Measurements from ENCODE around the gene LRRC39. TPM values are rescaled to one million over a fixed set of nuclear protein-coding genes. Genes with fewer than 3 reads are reported as not detected.

Gene LRRC39
- total RNA-seq, 1 donor from 2014 or later, result 0.58 TPM

DNA sequence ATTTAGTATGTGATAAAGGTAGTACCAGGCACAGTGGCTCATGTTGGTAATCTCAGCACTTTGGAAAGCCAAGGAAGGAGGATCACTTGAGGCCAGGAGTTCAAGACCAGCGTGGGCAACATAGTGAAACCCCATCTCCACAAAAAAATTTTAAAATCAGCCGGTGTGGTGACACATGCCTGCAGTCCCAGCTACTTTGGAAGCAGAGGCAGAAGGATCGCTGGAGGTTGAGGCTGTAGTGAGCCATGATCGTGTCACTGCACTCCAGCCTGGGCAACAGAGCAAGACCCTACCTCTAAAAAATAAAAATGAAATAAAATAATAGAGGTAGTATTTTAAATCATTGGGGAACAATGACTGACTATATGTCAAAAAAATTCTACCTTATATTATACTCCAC, 62.5 kb downstream of the LRRC39 start:
- Histone ChIP-seq H3K9me3 (no peaks in the 10 kb centered on the region), H3K4me3 (no peak overlapping the region), H3K27me3 (no peaks in the 10 kb centered on the region), H3K36me3 (peaks cover 14% of the 10 kb centered on the region), H3K4me1 (no peaks in the 10 kb centered on the region), H3K27ac (no peak overlapping the region)
- no peak for ATAC-seq
- TF ChIP-seq CTCF (IDR thresholded peaks at IDR 0.05), result no peak
- no peak for DNase-seq
- intact Hi-C loops (cut with DNase I), result no loop called here

DNA sequence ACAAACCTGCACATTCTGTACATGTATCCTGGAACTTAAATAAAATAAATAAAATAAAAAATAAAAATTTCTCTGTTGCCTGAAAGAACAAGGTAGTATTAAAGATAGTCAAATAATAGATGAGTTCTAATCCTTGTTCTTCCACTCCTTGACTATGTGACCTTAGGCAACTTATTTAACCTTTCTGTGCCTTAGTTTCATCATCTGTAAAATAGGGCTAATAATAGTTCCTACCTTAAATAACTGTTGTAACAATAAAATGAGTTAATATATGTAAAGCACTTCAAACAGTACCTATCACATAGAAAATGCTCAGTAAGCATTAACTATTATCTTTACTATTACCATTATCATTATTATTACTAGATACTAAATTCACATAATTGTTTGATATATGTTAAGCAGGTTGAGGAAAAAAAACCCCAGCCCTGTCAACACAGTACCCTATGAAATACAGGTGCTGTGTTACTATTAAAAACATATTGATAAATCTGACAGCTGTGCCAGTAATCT, 68.4 kb downstream of the LRRC39 start:
- H3K9me3 ChIP-seq, result no peaks in the 10 kb centered on the region
- no peaks in the 10 kb centered on the region for H3K4me1 ChIP-seq
- H3K36me3 ChIP-seq, result peaks cover 16% of the 10 kb centered on the region
- no peak overlapping the region for H3K4me3 ChIP-seq
- H3K27me3 ChIP-seq, result no peaks in the 10 kb centered on the region
- ATAC-seq (no peak), DNase-seq (no peak)
- intact Hi-C loops (cut with DNase I), result no loop called here
- TF ChIP-seq CTCF (IDR thresholded peaks at IDR 0.05), result no peak
- no peak overlapping the region for H3K27ac ChIP-seq

DNA sequence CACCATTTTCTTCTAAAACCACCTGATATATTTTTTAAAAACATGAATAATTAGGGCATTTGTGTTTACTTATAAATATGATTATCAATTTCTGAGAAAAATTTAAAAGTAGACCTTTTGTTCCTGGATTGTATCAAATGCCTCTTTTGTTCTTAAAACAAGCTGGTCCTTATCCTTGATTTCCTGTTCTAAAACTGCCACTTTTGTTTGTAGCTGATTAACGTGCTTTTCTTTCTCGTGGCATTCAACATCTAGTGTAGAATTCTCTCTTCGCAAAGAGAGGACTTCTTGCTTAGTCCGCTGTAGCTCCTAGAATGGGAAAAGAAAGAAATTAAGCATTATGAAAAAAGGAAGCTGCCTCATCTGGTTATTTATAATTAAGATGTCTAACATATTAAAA, 70.4 kb downstream of the LRRC39 start:
- H3K9me3 ChIP-seq, result no peaks in the 10 kb centered on the region
- H3K4me1 ChIP-seq, result no peaks in the 10 kb centered on the region
- ATAC-seq (no peak), DNase-seq (no peak)
- no peaks in the 10 kb centered on the region for H3K27me3 ChIP-seq
- TF ChIP-seq CTCF (IDR thresholded peaks at IDR 0.05), result no peak
- no peak overlapping the region for H3K27ac ChIP-seq
- no peak overlapping the region for H3K4me3 ChIP-seq
- intact Hi-C loops (cut with DNase I), result no loop called here
- H3K36me3 ChIP-seq, result peaks cover 20% of the 10 kb centered on the region

- Histone ChIP-seq H3K4me3 (no peak overlapping the region), H3K36me3 (peaks cover 19% of the 10 kb centered on the region), H3K27ac (no peak overlapping the region), H3K9me3 (no peaks in the 10 kb centered on the region), H3K27me3 (no peaks in the 10 kb centered on the region), H3K4me1 (no peaks in the 10 kb centered on the region)
- intact Hi-C loops (cut with DNase I), result no loop called here
- DNase-seq (no peak), ATAC-seq (no peak)
- TF ChIP-seq CTCF (IDR thresholded peaks at IDR 0.05), result no peak
Observed at GRCh38 chr1:100101564-100101963, 76.5 kb downstream of the LRRC39 start.

DNA sequence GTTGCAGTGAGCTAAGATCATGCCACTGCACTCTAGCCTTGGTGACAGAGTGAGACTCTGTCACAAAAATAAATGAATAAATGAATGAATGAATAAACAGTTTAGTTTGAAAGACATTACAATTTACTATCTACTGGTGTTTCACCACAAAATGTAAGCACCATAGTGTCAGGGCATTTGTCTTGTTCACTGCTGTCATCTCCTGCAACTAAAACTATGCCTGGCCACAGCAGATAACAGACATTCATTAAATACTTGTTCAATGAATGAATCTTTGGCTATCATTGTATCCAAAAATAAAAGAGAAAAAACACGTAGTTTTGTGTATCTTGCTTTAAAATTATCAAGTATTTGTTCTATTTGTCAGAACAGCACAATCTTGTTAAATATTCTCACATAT, 77.9 kb downstream of the LRRC39 start:
- no peaks in the 10 kb centered on the region for H3K27me3 ChIP-seq
- TF ChIP-seq CTCF (IDR thresholded peaks at IDR 0.05), result no peak
- H3K27ac ChIP-seq, result no peak overlapping the region
- no peaks in the 10 kb centered on the region for H3K4me1 ChIP-seq
- DNase-seq (no peak), ATAC-seq (no peak)
- peaks cover 14% of the 10 kb centered on the region for H3K36me3 ChIP-seq
- H3K4me3 ChIP-seq, result no peak overlapping the region
- H3K9me3 ChIP-seq, result no peaks in the 10 kb centered on the region
- intact Hi-C loops (cut with DNase I), result no loop called here

Other genes with a start within 250 kb of the LRRC39 start
- 30.4 TPM for gene SLC35A3, start 208.3 kb downstream of the LRRC39 start, total RNA-seq
- gene SASS6, start 45.3 kb downstream of the LRRC39 start, total RNA-seq, result 2.4 TPM
- 12.4 TPM for gene TRMT13, start 45.1 kb downstream of the LRRC39 start, total RNA-seq
- gene DBT, start 71.6 kb upstream of the LRRC39 start, total RNA-seq, result 15.7 TPM
- 27.7 TPM for gene RTCA, start 88.0 kb upstream of the LRRC39 start, total RNA-seq
- 12.0 TPM for gene CDC14A, start 174.2 kb upstream of the LRRC39 start, total RNA-seq